ENCODE results near the gene XAF1.

DNA sequence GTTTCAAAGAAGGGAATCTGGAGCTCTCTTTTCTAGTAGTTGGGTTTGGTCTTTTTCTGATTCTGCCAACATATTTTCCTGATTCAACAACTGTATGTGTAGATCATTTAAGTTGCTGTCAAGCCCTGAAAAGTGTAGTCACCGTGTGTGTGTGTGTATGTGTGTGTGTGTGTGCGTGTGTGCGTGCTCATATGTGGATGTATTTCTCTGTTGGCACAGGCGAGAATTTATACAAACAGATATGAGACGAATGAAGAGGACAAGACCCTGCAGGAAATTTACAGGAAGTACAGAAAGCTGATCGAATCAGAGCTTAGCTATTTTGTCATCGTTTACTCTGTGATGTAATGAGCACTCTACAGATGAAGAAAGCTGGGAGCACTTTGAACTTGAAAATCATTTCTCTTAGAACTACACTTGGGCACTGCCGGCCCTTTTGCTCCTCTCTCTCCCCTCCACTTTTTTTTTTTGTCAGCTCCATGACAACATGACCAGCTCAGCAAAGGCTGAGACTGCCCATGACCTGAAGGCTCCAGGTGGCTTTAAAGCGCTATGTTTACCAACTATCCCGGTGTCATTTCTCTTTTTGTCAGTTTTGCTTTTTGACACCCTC is 31.3 kb downstream of the XAF1 start:
- TF ChIP-seq, protein P1, sequence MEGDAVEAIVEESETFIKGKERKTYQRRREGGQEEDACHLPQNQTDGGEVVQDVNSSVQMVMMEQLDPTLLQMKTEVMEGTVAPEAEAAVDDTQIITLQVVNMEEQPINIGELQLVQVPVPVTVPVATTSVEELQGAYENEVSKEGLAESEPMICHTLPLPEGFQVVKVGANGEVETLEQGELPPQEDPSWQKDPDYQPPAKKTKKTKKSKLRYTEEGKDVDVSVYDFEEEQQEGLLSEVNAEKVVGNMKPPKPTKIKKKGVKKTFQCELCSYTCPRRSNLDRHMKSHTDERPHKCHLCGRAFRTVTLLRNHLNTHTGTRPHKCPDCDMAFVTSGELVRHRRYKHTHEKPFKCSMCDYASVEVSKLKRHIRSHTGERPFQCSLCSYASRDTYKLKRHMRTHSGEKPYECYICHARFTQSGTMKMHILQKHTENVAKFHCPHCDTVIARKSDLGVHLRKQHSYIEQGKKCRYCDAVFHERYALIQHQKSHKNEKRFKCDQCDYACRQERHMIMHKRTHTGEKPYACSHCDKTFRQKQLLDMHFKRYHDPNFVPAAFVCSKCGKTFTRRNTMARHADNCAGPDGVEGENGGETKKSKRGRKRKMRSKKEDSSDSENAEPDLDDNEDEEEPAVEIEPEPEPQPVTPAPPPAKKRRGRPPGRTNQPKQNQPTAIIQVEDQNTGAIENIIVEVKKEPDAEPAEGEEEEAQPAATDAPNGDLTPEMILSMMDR (IDR thresholded peaks at IDR 0.05) = no peak
- TF ChIP-seq POLR2A (IDR thresholded peaks at IDR 0.05) (no peak), POLR2AphosphoS5 (IDR thresholded peaks at IDR 0.05) (no peak), EP300 (IDR thresholded peaks at IDR 0.05) (no peak)
